Stimulated activated CD4-positive, alpha-beta T cell treated with anti-CD3 and anti-CD28 coated beads, Interleukin-4, amount 100 ng/mL, for 48 hours (primary cell): Measurements from ENCODE around the gene ATP8A2.
A peak's percentile ranks its signal among the peaks of the same experiment; 100 is the strongest.

Experiments used
- DNase-seq, 2 donors: peaks; one replicate each; pipeline ENCODE4 v3.0.0-alpha.2; 2020; ENCODE audit warnings: low read depth in 2 of 2

ATP8A2 gene

GRCh38 chr13:26012995-26013394 lies 641.2 kb downstream of the ATP8A2 start:
- DNase-seq: no peak

GRCh38 chr13:26015271-26016125 lies 643.7 kb downstream of the ATP8A2 start:
- DNase-seq: no peak

- DNase-seq: no peak
These were observed 644.4 kb downstream of the ATP8A2 start for GRCh38 chr13:26016189-26016588.

- DNase-seq: no peak
These were observed 645.6 kb downstream of the ATP8A2 start for GRCh38 chr13:26017196-26017921.

GRCh38 chr13:26017932-26018665 lies 646.3 kb downstream of the ATP8A2 start:
- DNase-seq: no peak

GRCh38 chr13:26019251-26019650 lies 647.5 kb downstream of the ATP8A2 start:
- DNase-seq: no peak

- DNase-seq: no peak
These were observed 648.4 kb downstream of the ATP8A2 start for GRCh38 chr13:26019881-26020870.

GRCh38 chr13:26020891-26021290 lies 649.1 kb downstream of the ATP8A2 start:
- DNase-seq: no peak

GRCh38 chr13:26021516-26021915 lies 649.7 kb downstream of the ATP8A2 start:
- no peak for DNase-seq

GRCh38 chr13:26021956-26022355 lies 650.2 kb downstream of the ATP8A2 start:
- no peak for DNase-seq

- no peak for DNase-seq
These were observed 650.9 kb downstream of the ATP8A2 start for GRCh38 chr13:26022538-26023292.

GRCh38 chr13:26024558-26024957 lies 652.8 kb downstream of the ATP8A2 start:
- no peak for DNase-seq

- no peak for DNase-seq
These were observed 653.4 kb downstream of the ATP8A2 start for GRCh38 chr13:26025196-26025595.

- no peak for DNase-seq
These were observed 654.0 kb downstream of the ATP8A2 start for GRCh38 chr13:26025771-26026170.

GRCh38 chr13:26026211-26026610 lies 654.4 kb downstream of the ATP8A2 start:
- DNase-seq: no peak

- DNase-seq: no peak
These were observed 657.9 kb downstream of the ATP8A2 start for GRCh38 chr13:26029581-26030136.

- DNase-seq: no peak
These were observed 658.6 kb downstream of the ATP8A2 start for GRCh38 chr13:26030331-26030730.

- no peak for DNase-seq
These were observed 662.2 kb downstream of the ATP8A2 start for GRCh38 chr13:26034018-26034417.

- DNase-seq: no peak
These were observed 664.6 kb downstream of the ATP8A2 start for GRCh38 chr13:26036383-26036782.

- DNase-seq: peak; percentile 12 to 22
These were observed 665.5 kb downstream of the ATP8A2 start for GRCh38 chr13:26037302-26037701.
